ENCODE measurements around the gene SLC2A10.

Gene SLC2A10

GRCh38 chr20:46700481-46700880 is 9.0 kb upstream of the SLC2A10 start:
- DNase-seq (ENCODE audit: low read depth in 1 of 2, low spot score in 1 of 2): no peak
- no peak for TF ChIP-seq JUND (IDR thresholded peaks at IDR 0.05; ENCODE audit: low read depth)
- in situ Hi-C loops (cut with HindIII; ENCODE audit: low pct_unique_long_range_greater_than_20kb, low sequenced_read_pairs): no loop called here

- no peak for TF ChIP-seq JUND (IDR thresholded peaks at IDR 0.05; ENCODE audit: low read depth)
- in situ Hi-C loops (cut with HindIII; ENCODE audit: low pct_unique_long_range_greater_than_20kb, low sequenced_read_pairs): no loop called here
- DNase-seq (ENCODE audit: low read depth in 1 of 2, low spot score in 1 of 2): no peak
Measured at GRCh38 chr20:46701057-46701456, 8.4 kb upstream of the SLC2A10 start.

- TF ChIP-seq JUND (IDR thresholded peaks at IDR 0.05; ENCODE audit: low read depth): no peak
- no peak for DNase-seq (ENCODE audit: low read depth in 1 of 2, low spot score in 1 of 2)
- in situ Hi-C loops (cut with HindIII; ENCODE audit: low pct_unique_long_range_greater_than_20kb, low sequenced_read_pairs): no loop called here
Measured at GRCh38 chr20:46701556-46701955, 7.9 kb upstream of the SLC2A10 start.

GRCh38 chr20:46701986-46702385 is 7.5 kb upstream of the SLC2A10 start:
- in situ Hi-C loops (cut with HindIII; ENCODE audit: low pct_unique_long_range_greater_than_20kb, low sequenced_read_pairs): no loop called here
- no peak for TF ChIP-seq JUND (IDR thresholded peaks at IDR 0.05; ENCODE audit: low read depth)
- DNase-seq (ENCODE audit: low read depth in 1 of 2, low spot score in 1 of 2): no peak

- no peak for DNase-seq (ENCODE audit: low read depth in 1 of 2, low spot score in 1 of 2)
- in situ Hi-C loops (cut with HindIII; ENCODE audit: low pct_unique_long_range_greater_than_20kb, low sequenced_read_pairs): no loop called here
- TF ChIP-seq JUND (IDR thresholded peaks at IDR 0.05; ENCODE audit: low read depth): no peak
Measured at GRCh38 chr20:46702447-46703203, 6.8 kb upstream of the SLC2A10 start.

GRCh38 chr20:46703435-46703834 is 6.0 kb upstream of the SLC2A10 start:
- no peak for TF ChIP-seq JUND (IDR thresholded peaks at IDR 0.05; ENCODE audit: low read depth)
- in situ Hi-C loops (cut with HindIII; ENCODE audit: low pct_unique_long_range_greater_than_20kb, low sequenced_read_pairs): no loop called here
- DNase-seq (ENCODE audit: low read depth in 1 of 2, low spot score in 1 of 2): peak in 1 of 2 experiments; percentile 22

GRCh38 chr20:46704714-46705377 is 4.6 kb upstream of the SLC2A10 start:
- DNase-seq (ENCODE audit: low read depth in 1 of 2, low spot score in 1 of 2): no peak
- in situ Hi-C loops (cut with HindIII; ENCODE audit: low pct_unique_long_range_greater_than_20kb, low sequenced_read_pairs): no loop called here
- TF ChIP-seq JUND (IDR thresholded peaks at IDR 0.05; ENCODE audit: low read depth): no peak

GRCh38 chr20:46705378-46705729 is 4.1 kb upstream of the SLC2A10 start:
- no peak for TF ChIP-seq JUND (IDR thresholded peaks at IDR 0.05; ENCODE audit: low read depth)
- in situ Hi-C loops (cut with HindIII; ENCODE audit: low pct_unique_long_range_greater_than_20kb, low sequenced_read_pairs): no loop called here
- no peak for DNase-seq (ENCODE audit: low read depth in 1 of 2, low spot score in 1 of 2)

GRCh38 chr20:46706242-46706641 is 3.2 kb upstream of the SLC2A10 start:
- no peak for TF ChIP-seq JUND (IDR thresholded peaks at IDR 0.05; ENCODE audit: low read depth)
- in situ Hi-C loops (cut with HindIII; ENCODE audit: low pct_unique_long_range_greater_than_20kb, low sequenced_read_pairs): no loop called here

GRCh38 chr20:46708172-46708860 is 1.1 kb upstream of the SLC2A10 start:
- in situ Hi-C loops (cut with HindIII; ENCODE audit: low pct_unique_long_range_greater_than_20kb, low sequenced_read_pairs): no loop called here
- no peak for TF ChIP-seq JUND (IDR thresholded peaks at IDR 0.05; ENCODE audit: low read depth)
- DNase-seq (ENCODE audit: low read depth in 1 of 2, low spot score in 1 of 2): peak in 1 of 2 experiments; percentile 85

More at GRCh38 chr20:46706242-46706641, 3.2 kb upstream of the SLC2A10 start:
- no peak for DNase-seq (ENCODE audit: low read depth in 1 of 2, low spot score in 1 of 2)

- in situ Hi-C loops (cut with HindIII; ENCODE audit: low pct_unique_long_range_greater_than_20kb, low sequenced_read_pairs): no loop called here
- TF ChIP-seq JUND (IDR thresholded peaks at IDR 0.05; ENCODE audit: low read depth): no peak
- peak in 1 of 2 experiments; percentile 51 for DNase-seq (ENCODE audit: low read depth in 1 of 2, low spot score in 1 of 2)
Measured at GRCh38 chr20:46709055-46709458, 392 bp upstream of the SLC2A10 start.

GRCh38 chr20:46710153-46710913 is 884 bp downstream of the SLC2A10 start:
- no peak for TF ChIP-seq JUND (IDR thresholded peaks at IDR 0.05; ENCODE audit: low read depth)
- in situ Hi-C loops (cut with HindIII; ENCODE audit: low pct_unique_long_range_greater_than_20kb, low sequenced_read_pairs): no loop called here
- no peak for DNase-seq (ENCODE audit: low read depth in 1 of 2, low spot score in 1 of 2)
